Colonic mucosa (tissue), 4 donors: ENCODE data around the gene KCTD6. TPM values are rescaled to one million over a fixed set of nuclear protein-coding genes. Genes with fewer than 3 reads are reported as not detected.
"Not testable (repeated sequence)": the region's sequence is repeated elsewhere in the genome, so short reads cannot be mapped to it uniquely, and the experiment has no call there.

Experiments
- DNase-seq: peaks from one replicate; pipeline ENCODE4 v3.0.0-alpha.2; 2020
- H3K27ac ChIP-seq: fragments of 200-600 bp; one replicate; pipeline ENCODE4 v1.8.0; 2021
- H3K27me3 ChIP-seq: fragments of 200-600 bp; one replicate; pipeline ENCODE4 v1.8.0; 2021
- H3K36me3 ChIP-seq: fragments of 200-600 bp; one replicate; pipeline ENCODE4 v1.8.0; 2021
- H3K4me1 ChIP-seq: fragments of 200-600 bp; one replicate; pipeline ENCODE4 v1.8.0; 2021; ENCODE audit warnings: mild to moderate bottlenecking
- H3K4me3 ChIP-seq: fragments of 200-600 bp; one replicate; pipeline ENCODE4 v1.8.0; 2021
- H3K9ac ChIP-seq, 2 donors: one replicate each; pipeline ENCODE4 v1.7.0; 2013; ENCODE audit warnings: control low read depth in 2 of 2, low read depth in 2 of 2, low read length in 2 of 2
- H3K9me3 ChIP-seq: fragments of 200-600 bp; one replicate; pipeline ENCODE4 v1.8.0; 2021
- intact Hi-C: fragments of 100-400 bp; cut with DNase I; formaldehyde crosslinking; loops from one replicate; pipeline ENCODE4 v1.14.1; 2022
- total RNA-seq, 2 donors: library from RNA; stranded (reverse); fragmentation: NEBNext Ultra II Directional in 1 of 2; extraction: Animal tissue kit (Norgen Biotek cat#: 25700) in 1 of 2; gene quantifications; one replicate each; pipeline ENCODE4 v1.2.1, GENCODE V29; 2021
- TF ChIP-seq, protein P1 (sequence below): fragments of 200-600 bp; IDR thresholded peaks from one replicate; pipeline ENCODE4 v1.8.0; 2022; ENCODE audit warnings: antibody characterized with exemption, mild to moderate bottlenecking
- donor health status: healthy.
- donor health status: DM: no; HTN: no; CAD: no.
- donor health status: DM: no; HTN: no; CAD: no.

Gene KCTD6
- total RNA-seq, 2 donors from 2014 or later: 8.1 to 10.2 TPM

DNA sequence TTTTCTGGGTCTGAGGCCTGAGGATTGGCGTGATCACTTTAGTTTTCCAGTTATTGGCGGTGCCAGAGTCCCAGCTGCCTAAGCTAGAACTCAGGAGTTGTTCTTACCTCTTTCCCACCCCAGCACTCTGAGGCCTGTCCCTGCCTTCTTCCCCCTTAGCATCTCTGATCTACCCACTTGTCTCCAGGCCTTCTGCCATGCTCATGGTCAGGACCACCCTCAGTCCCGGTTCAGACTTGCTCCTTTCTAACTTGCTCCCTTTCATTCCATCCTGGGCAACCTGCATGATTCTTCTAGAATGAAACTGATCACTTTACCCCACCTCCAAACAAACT is 29.4 kb downstream of the KCTD6 start:
- Histone ChIP-seq H3K4me3 (no peak overlapping the region), H3K9me3 (no peaks in the 10 kb centered on the region), H3K27ac (no peak overlapping the region), H3K36me3 (no peaks in the 10 kb centered on the region), H3K27me3 (no peaks in the 10 kb centered on the region), H3K9ac (no peak overlapping the region), H3K4me1 (no peaks in the 10 kb centered on the region)
- TF ChIP-seq, protein P1, sequence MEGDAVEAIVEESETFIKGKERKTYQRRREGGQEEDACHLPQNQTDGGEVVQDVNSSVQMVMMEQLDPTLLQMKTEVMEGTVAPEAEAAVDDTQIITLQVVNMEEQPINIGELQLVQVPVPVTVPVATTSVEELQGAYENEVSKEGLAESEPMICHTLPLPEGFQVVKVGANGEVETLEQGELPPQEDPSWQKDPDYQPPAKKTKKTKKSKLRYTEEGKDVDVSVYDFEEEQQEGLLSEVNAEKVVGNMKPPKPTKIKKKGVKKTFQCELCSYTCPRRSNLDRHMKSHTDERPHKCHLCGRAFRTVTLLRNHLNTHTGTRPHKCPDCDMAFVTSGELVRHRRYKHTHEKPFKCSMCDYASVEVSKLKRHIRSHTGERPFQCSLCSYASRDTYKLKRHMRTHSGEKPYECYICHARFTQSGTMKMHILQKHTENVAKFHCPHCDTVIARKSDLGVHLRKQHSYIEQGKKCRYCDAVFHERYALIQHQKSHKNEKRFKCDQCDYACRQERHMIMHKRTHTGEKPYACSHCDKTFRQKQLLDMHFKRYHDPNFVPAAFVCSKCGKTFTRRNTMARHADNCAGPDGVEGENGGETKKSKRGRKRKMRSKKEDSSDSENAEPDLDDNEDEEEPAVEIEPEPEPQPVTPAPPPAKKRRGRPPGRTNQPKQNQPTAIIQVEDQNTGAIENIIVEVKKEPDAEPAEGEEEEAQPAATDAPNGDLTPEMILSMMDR: no peak
- no peak for DNase-seq
- intact Hi-C loops: no loop called here

DNA sequence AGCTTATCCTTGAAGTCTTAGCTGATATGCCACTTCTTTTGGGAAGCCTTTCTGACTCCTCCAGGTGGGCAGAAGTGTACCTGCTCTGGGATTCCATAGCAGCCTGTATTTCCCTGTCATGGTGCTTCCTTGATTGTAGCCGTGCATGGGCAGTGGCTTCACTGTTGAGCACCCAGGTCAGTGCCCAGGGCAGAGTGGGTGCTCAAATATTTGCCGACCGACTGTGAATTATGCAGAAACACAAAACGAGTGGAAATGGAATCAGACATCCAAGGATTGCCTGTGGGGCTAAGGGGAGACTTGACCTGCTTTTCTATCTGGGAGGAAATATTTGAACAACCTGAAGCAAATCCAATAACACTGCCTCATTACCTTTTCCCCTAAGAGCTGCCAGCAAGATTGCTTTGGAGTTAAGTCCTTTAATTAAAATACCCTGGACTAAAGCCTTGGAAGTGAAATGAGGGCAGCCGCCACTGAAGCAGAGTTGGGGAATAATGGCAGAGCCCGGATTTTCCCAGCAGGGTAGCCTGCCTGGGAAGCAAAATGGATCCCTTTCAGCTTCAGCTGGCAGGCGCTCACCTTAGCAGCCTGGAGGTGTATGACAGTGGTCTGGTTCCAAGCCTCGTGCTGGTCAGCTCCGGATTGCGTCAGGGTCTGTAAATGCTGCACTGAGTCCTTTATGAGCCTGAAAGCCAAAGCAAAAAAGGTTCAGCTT is 30.2 kb downstream of the KCTD6 start:
- TF ChIP-seq, protein P1: no peak
- Histone ChIP-seq H3K27me3 (no peaks in the 10 kb centered on the region), H3K27ac (no peak overlapping the region), H3K4me3 (no peak overlapping the region), H3K36me3 (no peaks in the 10 kb centered on the region), H3K4me1 (no peaks in the 10 kb centered on the region), H3K9ac (no peak overlapping the region), H3K9me3 (no peaks in the 10 kb centered on the region)
- no peak for DNase-seq
- intact Hi-C loops: no loop called here

DNA sequence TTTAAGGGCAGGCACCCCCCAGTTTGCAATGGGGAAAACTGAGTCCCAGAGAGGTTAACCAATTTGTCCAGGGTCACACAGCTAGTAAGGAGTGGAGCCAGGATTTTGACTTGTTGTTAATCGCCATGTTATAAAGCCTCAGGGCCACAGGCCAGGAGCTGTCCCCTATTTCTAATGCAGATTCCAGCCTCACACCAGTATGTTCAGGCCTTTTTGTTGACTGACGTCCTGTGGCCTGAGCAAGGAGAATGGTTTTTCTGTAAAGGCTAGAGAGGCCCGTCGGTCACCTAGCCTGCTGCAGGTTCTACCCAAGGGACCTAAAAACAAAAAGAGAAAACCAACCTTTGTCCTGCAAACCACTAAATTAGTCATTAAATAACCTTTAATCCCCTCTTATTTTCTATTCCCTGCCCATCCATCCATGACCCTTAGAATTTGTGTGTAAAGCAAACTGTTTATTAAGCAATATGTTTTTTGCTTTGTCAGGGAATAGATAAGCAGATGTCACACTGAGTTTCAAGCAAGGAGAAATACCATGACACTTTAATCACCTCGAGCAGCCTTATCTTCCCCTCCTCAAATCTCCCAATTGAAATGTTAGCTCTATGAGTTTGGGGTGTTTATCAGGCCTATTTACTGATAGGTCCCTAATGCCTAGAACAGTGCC is 31.0 kb downstream of the KCTD6 start:
- no peaks in the 10 kb centered on the region for H3K36me3 ChIP-seq
- TF ChIP-seq, protein P1: no peak
- H3K27me3 ChIP-seq: no peaks in the 10 kb centered on the region
- no peak for DNase-seq
- H3K9me3 ChIP-seq: no peaks in the 10 kb centered on the region
- no peak overlapping the region for H3K27ac ChIP-seq
- no peaks in the 10 kb centered on the region for H3K4me1 ChIP-seq
- no peak overlapping the region for H3K9ac ChIP-seq
- no peak overlapping the region for H3K4me3 ChIP-seq
- intact Hi-C loops: no loop called here

DNA sequence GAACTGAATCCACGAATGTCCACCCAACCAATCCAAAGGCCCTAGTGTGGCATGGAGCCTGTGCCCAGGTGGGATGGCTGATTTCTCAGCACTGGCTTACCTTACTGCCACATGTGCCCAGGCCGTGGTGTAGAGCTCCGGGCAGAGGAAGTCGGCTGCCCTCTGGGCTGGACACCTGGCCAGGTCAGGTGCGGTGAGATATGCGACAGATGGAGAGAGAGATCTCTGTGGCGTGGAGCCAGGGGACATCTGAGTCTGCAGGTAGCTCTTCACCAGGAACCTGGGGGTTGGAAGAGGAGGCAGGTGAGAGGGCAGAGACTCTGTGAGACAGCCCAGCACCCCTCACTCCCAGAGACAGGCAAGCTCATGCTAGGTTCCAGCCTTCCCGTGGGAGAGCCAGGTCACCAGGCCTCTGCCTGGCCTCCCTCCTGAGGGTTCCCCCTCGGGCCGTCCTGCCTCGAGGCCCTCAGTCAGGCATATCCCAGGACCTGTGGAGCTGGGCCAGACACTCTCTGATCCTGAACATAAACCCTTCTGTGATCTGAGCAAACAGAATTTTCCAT is 32.5 kb downstream of the KCTD6 start:
- Histone ChIP-seq H3K9ac (no peak overlapping the region), H3K9me3 (no peaks in the 10 kb centered on the region), H3K27me3 (no peaks in the 10 kb centered on the region), H3K36me3 (no peaks in the 10 kb centered on the region), H3K4me1 (no peaks in the 10 kb centered on the region), H3K27ac (no peak overlapping the region), H3K4me3 (no peak overlapping the region)
- TF ChIP-seq, protein P1: no peak
- intact Hi-C loops: no loop called here
- no peak for DNase-seq

DNA sequence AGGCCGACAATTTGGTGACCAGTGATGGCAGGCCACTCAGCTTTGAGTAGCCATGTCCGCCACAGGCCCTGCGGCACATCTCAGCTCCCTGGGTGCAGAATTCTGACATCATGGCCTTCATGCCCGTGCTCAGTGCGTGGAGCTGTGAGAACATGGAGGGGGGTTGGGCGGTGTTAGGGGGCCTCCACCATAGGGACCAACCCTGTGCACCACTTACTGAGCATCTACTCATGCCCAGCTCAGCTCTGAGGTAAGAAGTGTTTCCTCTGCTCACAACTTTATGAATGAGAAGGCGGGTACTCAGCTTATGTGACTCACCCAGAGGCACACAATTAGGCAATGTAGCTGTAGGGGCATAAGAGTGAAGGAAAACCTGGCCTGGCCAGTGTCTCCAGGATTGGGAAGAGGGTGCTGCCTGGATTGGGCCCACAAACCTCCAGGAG is 34.6 kb downstream of the KCTD6 start:
- Histone ChIP-seq H3K4me1 (no peaks in the 10 kb centered on the region), H3K36me3 (no peaks in the 10 kb centered on the region), H3K27ac (no peak overlapping the region), H3K9me3 (no peaks in the 10 kb centered on the region), H3K4me3 (no peak overlapping the region), H3K9ac (no peak overlapping the region), H3K27me3 (no peaks in the 10 kb centered on the region)
- peak; percentile 58 for DNase-seq
- intact Hi-C loops: no loop called here
- TF ChIP-seq, protein P1: no peak

DNA sequence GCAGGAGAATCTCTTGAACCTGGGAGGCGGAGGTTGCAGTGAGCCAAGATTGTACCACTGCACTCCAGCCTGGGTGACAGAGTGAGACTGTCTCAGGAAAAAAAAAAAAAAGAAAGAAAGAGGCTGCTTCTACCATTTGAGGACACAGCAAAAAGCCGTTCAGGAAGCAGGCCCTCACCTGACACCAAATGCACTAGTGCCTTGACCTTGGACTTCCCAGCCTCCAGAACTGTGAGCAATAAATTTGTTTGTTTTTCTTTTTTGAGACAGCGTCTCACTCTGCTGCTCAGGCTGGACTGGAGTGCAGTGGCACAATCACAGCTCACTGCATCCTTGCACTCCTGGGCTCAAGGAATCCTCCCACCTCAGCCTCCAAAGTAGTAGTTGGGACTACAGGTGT is 35.5 kb downstream of the KCTD6 start:
- H3K36me3 ChIP-seq, intact Hi-C loops, DNase-seq, H3K27ac ChIP-seq, H3K9me3 ChIP-seq, H3K4me3 ChIP-seq, H3K4me1 ChIP-seq, H3K9ac ChIP-seq, H3K27me3 ChIP-seq: not testable (repeated sequence)
